ENCODE results near the gene PHACTR1. TPM values are rescaled to one million over a fixed set of nuclear protein-coding genes. Genes with fewer than 3 reads are reported as not detected.

Gene PHACTR1
- total RNA-seq, 4 donors from 2014 or later, result 1.2 to 3.2 (median 1.6) TPM; not detected in 1

DNA sequence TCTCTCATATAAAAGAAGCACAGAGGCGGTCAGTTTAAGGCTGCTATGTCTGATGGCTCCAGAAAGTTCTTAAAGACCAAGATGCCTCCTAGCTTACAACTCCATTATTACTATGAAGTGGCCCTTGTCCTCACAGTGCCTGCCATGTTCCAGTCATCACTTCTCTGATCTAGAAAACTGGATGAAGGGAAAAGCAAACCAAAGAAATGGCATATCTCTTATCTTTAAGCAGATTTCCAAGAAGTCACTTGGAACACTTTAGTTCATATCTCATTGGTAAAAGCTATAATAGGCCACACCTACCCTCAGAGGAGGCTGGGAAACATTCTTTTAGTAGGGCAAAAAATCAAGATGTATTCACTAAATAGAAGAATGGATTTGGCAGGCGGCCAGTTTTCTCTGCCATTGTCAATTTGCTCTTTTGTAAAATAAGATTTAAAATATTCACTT lies 322.2 kb downstream of the PHACTR1 start:
- peak overlapping the region in 1 of 4 donors; percentile 26 for H3K27ac ChIP-seq
- H3K27me3 ChIP-seq, result no peaks in the 10 kb centered on the region
- no peak for DNase-seq
- in situ Hi-C loops (cut with MboI; ENCODE audit: low pct_ligation_motif_present in 1 of 4, low pct_unique_long_range_greater_than_20kb in 1 of 4, low sequenced_read_pairs in 3 of 4), result no loop called here
- H3K4me1 ChIP-seq, result peaks cover 0 to 3% (median 1%) of the 10 kb centered on the region in 4 donors
- no peak overlapping the region for H3K4me3 ChIP-seq
- no peaks in the 10 kb centered on the region for H3K36me3 ChIP-seq
- TF ChIP-seq POLR2AphosphoS5 (IDR thresholded peaks at IDR 0.05) (no peak), EP300 (IDR thresholded peaks at IDR 0.05; ENCODE audit: low read depth) (no peak), POLR2A (IDR thresholded peaks at IDR 0.05) (no peak)
- TF ChIP-seq, protein P1, sequence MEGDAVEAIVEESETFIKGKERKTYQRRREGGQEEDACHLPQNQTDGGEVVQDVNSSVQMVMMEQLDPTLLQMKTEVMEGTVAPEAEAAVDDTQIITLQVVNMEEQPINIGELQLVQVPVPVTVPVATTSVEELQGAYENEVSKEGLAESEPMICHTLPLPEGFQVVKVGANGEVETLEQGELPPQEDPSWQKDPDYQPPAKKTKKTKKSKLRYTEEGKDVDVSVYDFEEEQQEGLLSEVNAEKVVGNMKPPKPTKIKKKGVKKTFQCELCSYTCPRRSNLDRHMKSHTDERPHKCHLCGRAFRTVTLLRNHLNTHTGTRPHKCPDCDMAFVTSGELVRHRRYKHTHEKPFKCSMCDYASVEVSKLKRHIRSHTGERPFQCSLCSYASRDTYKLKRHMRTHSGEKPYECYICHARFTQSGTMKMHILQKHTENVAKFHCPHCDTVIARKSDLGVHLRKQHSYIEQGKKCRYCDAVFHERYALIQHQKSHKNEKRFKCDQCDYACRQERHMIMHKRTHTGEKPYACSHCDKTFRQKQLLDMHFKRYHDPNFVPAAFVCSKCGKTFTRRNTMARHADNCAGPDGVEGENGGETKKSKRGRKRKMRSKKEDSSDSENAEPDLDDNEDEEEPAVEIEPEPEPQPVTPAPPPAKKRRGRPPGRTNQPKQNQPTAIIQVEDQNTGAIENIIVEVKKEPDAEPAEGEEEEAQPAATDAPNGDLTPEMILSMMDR (IDR thresholded peaks at IDR 0.05), result no peak
- WGBS, 2 donors (ENCODE audit: low coverage in 1 of 2), result 79 to 81% methylated on average over 2 of the region's 2 CpGs
- H3K9me3 ChIP-seq, result no peaks in the 10 kb centered on the region
- intact Hi-C loops (cut with DNase I; ENCODE audit: low total_unique reads), result no loop called here

DNA sequence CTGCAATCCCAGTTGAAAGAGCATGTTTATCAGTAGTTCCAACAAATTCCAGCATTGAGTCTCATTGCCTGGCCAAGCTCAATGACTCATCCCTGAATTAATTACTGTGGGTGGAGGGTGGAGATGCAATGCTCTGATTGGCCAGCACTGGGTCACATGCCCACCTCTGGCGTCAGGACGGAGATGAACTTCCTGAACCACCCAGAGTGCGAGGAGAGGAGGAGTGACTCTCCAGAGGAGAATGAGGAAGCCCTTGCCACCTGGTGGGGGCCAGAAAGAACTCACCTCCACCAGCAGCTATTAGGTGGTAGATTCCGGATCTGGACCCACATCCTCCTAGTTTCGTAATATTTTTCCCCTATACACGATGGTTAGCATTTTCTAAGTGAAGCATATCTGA lies 327.8 kb downstream of the PHACTR1 start:
- Histone ChIP-seq H3K36me3 (no peaks in the 10 kb centered on the region), H3K4me3 (no peak overlapping the region), H3K27me3 (no peaks in the 10 kb centered on the region), H3K9me3 (no peaks in the 10 kb centered on the region), H3K4me1 (no peaks in the 10 kb centered on the region), H3K27ac (no peak overlapping the region)
- WGBS, 2 donors (ENCODE audit: low coverage in 1 of 2), result 53 to 77% methylated on average over 2 to 6 of the region's 6 CpGs
- intact Hi-C loops (cut with DNase I; ENCODE audit: low total_unique reads), result no loop called here
- TF ChIP-seq POLR2AphosphoS5 (IDR thresholded peaks at IDR 0.05) (no peak), EP300 (IDR thresholded peaks at IDR 0.05; ENCODE audit: low read depth) (no peak), POLR2A (IDR thresholded peaks at IDR 0.05) (no peak)
- TF ChIP-seq, protein P1 (IDR thresholded peaks at IDR 0.05), result no peak
- DNase-seq, result no peak
- in situ Hi-C loops (cut with MboI; ENCODE audit: low pct_ligation_motif_present in 1 of 4, low pct_unique_long_range_greater_than_20kb in 1 of 4, low sequenced_read_pairs in 3 of 4), result no loop called here

DNA sequence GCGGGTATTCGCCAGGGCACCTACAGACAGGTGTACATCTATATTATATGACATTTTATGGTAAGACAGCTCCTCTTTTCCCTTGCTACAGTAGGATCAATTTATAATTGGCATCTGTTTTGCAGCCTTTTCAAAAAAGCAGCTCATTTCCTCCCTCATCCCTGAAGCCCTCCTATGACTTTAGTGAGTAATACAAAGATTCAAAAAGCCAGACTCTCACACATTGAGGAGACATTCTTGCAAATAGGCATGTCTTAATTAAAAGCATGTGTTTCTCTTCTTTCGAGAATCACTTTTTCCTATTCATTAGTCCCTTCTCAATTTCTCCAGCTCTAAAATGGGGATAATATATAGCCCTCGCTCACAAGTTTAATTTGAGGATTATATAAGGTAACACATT lies 328.3 kb downstream of the PHACTR1 start:
- in situ Hi-C loops (cut with MboI; ENCODE audit: low pct_ligation_motif_present in 1 of 4, low pct_unique_long_range_greater_than_20kb in 1 of 4, low sequenced_read_pairs in 3 of 4), result no loop called here
- no peak for DNase-seq
- intact Hi-C loops (cut with DNase I; ENCODE audit: low total_unique reads), result no loop called here
- H3K9me3 ChIP-seq, result no peaks in the 10 kb centered on the region
- no peak overlapping the region for H3K27ac ChIP-seq
- H3K4me3 ChIP-seq, result no peak overlapping the region
- 42 to 100% methylated on average over 1 to 4 of the region's 4 CpGs for WGBS, 2 donors (ENCODE audit: low coverage in 1 of 2)
- TF ChIP-seq POLR2A (IDR thresholded peaks at IDR 0.05) (no peak), EP300 (IDR thresholded peaks at IDR 0.05; ENCODE audit: low read depth) (no peak), POLR2AphosphoS5 (IDR thresholded peaks at IDR 0.05) (no peak)
- TF ChIP-seq, protein P1 (IDR thresholded peaks at IDR 0.05), result no peak
- no peaks in the 10 kb centered on the region for H3K4me1 ChIP-seq
- H3K36me3 ChIP-seq, result no peaks in the 10 kb centered on the region
- H3K27me3 ChIP-seq, result no peaks in the 10 kb centered on the region

DNA sequence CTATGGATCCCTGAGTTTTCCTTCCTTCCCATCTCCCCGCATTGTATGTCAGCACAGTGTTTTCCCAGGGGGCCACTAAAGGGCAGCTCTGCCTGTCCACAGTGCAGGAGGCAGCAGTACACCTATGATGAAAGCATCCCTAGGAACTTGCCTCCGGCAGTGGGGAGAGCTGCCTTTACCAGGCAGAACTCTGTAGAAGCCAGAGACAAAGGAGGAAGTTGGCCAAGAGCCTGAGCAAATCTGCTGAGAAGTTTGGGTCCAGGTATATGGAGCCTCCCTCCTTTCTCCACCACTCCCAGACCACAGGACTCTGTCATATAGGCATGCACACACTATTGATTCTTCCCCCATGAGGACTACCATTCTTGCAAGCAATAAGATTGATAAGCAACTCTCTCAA lies 329.1 kb downstream of the PHACTR1 start:
- 62 to 77% methylated on average over 2 of the region's 2 CpGs for WGBS, 2 donors (ENCODE audit: low coverage in 1 of 2)
- Histone ChIP-seq H3K27me3 (no peaks in the 10 kb centered on the region), H3K4me1 (no peaks in the 10 kb centered on the region), H3K27ac (no peak overlapping the region), H3K36me3 (no peaks in the 10 kb centered on the region), H3K4me3 (no peak overlapping the region), H3K9me3 (no peaks in the 10 kb centered on the region)
- no peak for DNase-seq
- in situ Hi-C loops (cut with MboI; ENCODE audit: low pct_ligation_motif_present in 1 of 4, low pct_unique_long_range_greater_than_20kb in 1 of 4, low sequenced_read_pairs in 3 of 4), result no loop called here
- intact Hi-C loops (cut with DNase I; ENCODE audit: low total_unique reads), result no loop called here
- TF ChIP-seq EP300 (IDR thresholded peaks at IDR 0.05; ENCODE audit: low read depth) (no peak), POLR2A (IDR thresholded peaks at IDR 0.05) (no peak), POLR2AphosphoS5 (IDR thresholded peaks at IDR 0.05) (no peak)
- TF ChIP-seq, protein P1 (IDR thresholded peaks at IDR 0.05), result no peak
